ENCODE measurements around the gene CCDC60. TPM values are rescaled to one million over a fixed set of nuclear protein-coding genes. Genes with fewer than 3 reads are reported as not detected.
A peak's percentile ranks its signal among the peaks of the same experiment; 100 is the strongest.

CCDC60 gene
- total and polyA plus RNA-seq, 2 donors from 2014 or later, result not detected

GRCh38 chr12:119544765-119545625, 210.5 kb downstream of the CCDC60 start:
- TF ChIP-seq, protein P1, sequence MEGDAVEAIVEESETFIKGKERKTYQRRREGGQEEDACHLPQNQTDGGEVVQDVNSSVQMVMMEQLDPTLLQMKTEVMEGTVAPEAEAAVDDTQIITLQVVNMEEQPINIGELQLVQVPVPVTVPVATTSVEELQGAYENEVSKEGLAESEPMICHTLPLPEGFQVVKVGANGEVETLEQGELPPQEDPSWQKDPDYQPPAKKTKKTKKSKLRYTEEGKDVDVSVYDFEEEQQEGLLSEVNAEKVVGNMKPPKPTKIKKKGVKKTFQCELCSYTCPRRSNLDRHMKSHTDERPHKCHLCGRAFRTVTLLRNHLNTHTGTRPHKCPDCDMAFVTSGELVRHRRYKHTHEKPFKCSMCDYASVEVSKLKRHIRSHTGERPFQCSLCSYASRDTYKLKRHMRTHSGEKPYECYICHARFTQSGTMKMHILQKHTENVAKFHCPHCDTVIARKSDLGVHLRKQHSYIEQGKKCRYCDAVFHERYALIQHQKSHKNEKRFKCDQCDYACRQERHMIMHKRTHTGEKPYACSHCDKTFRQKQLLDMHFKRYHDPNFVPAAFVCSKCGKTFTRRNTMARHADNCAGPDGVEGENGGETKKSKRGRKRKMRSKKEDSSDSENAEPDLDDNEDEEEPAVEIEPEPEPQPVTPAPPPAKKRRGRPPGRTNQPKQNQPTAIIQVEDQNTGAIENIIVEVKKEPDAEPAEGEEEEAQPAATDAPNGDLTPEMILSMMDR (IDR thresholded peaks at IDR 0.05; ENCODE audit: borderline replicate concordance, extremely low read depth, insufficient read depth), result peak; percentile 89
- Histone ChIP-seq H3K9ac (ENCODE audit: low read length in 3 of 3) (no peak overlapping the region), H3K27me3 (ENCODE audit: control insufficient read depth, insufficient read depth, low read length) (no peaks in the 10 kb centered on the region), H3K4me3 (ENCODE audit: low read length in 3 of 3) (no peak overlapping the region), H3K27ac (ENCODE audit: low read depth in 2 of 2, low read length in 2 of 2) (no peak overlapping the region), H3K9me3 (ENCODE audit: control insufficient read depth in 2 of 3, insufficient read depth in 1 of 3, low read length in 3 of 3) (no peaks in the 10 kb centered on the region), H3K4me1 (ENCODE audit: control insufficient read depth in 2 of 3, insufficient read depth in 2 of 3, low read depth in 1 of 3, low read length in 3 of 3) (no peaks in the 10 kb centered on the region), H3K36me3 (ENCODE audit: control insufficient read depth in 2 of 3, insufficient read depth in 3 of 3, low read length in 3 of 3) (no peaks in the 10 kb centered on the region)
- peak; percentile 8 for FAIRE-seq
- peak in 4 of 5 donors; percentile 51 to 76 (median 61) for DNase-seq
- intact Hi-C loops (cut with DNase I), result loop anchor here (10.0 kb wide), 1 partner anchor 430 kb away; no protein-coding TSS in a partner anchor

GRCh38 chr12:119546340-119546739, 211.8 kb downstream of the CCDC60 start:
- Histone ChIP-seq H3K27me3 (ENCODE audit: control insufficient read depth, insufficient read depth, low read length) (no peaks in the 10 kb centered on the region), H3K4me1 (ENCODE audit: control insufficient read depth in 2 of 3, insufficient read depth in 2 of 3, low read depth in 1 of 3, low read length in 3 of 3) (no peaks in the 10 kb centered on the region), H3K27ac (ENCODE audit: low read depth in 2 of 2, low read length in 2 of 2) (no peak overlapping the region), H3K9me3 (ENCODE audit: control insufficient read depth in 2 of 3, insufficient read depth in 1 of 3, low read length in 3 of 3) (no peaks in the 10 kb centered on the region), H3K36me3 (ENCODE audit: control insufficient read depth in 2 of 3, insufficient read depth in 3 of 3, low read length in 3 of 3) (no peaks in the 10 kb centered on the region), H3K9ac (ENCODE audit: low read length in 3 of 3) (no peak overlapping the region), H3K4me3 (ENCODE audit: low read length in 3 of 3) (no peak overlapping the region)
- FAIRE-seq (no peak), DNase-seq (no peak)
- intact Hi-C loops (cut with DNase I), result loop anchor here (10.0 kb wide), 1 partner anchor 432 kb away; no protein-coding TSS in a partner anchor
- TF ChIP-seq, protein P1 (IDR thresholded peaks at IDR 0.05; ENCODE audit: borderline replicate concordance, extremely low read depth, insufficient read depth), result no peak

DNA sequence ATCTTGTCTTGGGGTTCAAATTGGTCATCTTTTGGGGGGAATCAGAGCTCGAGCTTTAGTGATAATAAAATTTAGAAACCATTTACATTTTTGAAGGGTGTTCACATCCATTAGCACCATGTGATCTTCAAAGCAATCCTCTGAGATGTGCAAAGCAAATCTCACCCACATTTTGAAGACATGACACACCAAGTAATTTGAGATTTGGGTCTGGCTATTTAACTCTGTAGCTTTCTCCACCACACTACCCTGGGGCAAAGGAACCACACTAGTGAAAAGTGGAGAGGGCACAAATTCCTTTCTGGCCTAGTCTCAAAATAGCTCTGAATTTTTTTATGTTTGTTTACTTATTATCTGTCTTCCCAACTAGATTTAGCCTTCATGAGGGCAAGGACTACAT, 212.5 kb downstream of the CCDC60 start:
- TF ChIP-seq, protein P1 (IDR thresholded peaks at IDR 0.05; ENCODE audit: borderline replicate concordance, extremely low read depth, insufficient read depth), result no peak
- no peak for FAIRE-seq
- intact Hi-C loops (cut with DNase I), result loop anchor here (10.0 kb wide), 1 partner anchor 432 kb away; no protein-coding TSS in a partner anchor
- no peak overlapping the region for H3K27ac ChIP-seq (ENCODE audit: low read depth in 2 of 2, low read length in 2 of 2)
- H3K4me3 ChIP-seq (ENCODE audit: low read length in 3 of 3), result no peak overlapping the region
- no peak overlapping the region for H3K9ac ChIP-seq (ENCODE audit: low read length in 3 of 3)
- no peak for DNase-seq
- no peaks in the 10 kb centered on the region for H3K27me3 ChIP-seq (ENCODE audit: control insufficient read depth, insufficient read depth, low read length)
- H3K36me3 ChIP-seq (ENCODE audit: control insufficient read depth in 2 of 3, insufficient read depth in 3 of 3, low read length in 3 of 3), result no peaks in the 10 kb centered on the region
- H3K4me1 ChIP-seq (ENCODE audit: control insufficient read depth in 2 of 3, insufficient read depth in 2 of 3, low read depth in 1 of 3, low read length in 3 of 3), result no peaks in the 10 kb centered on the region
- H3K9me3 ChIP-seq (ENCODE audit: control insufficient read depth in 2 of 3, insufficient read depth in 1 of 3, low read length in 3 of 3), result no peaks in the 10 kb centered on the region

All from kidney (tissue), 14 donors.